COR-L47 (cell line): Measurements from ENCODE around the gene CDH23.

Source experiments
- DNase-seq: peaks from one replicate; lab custom pipeline; 2025; lab: John Stamatoyannopoulos, UW

The CDH23 gene

GRCh38 chr10:71467161-71467560 lies 70.4 kb downstream of the CDH23 start:
- no peak for DNase-seq

- no peak for DNase-seq
Observed at GRCh38 chr10:71467569-71468362, 71.0 kb downstream of the CDH23 start.

- no peak for DNase-seq
Observed at GRCh38 chr10:71468363-71469094, 71.8 kb downstream of the CDH23 start.

GRCh38 chr10:71471006-71471405 lies 74.3 kb downstream of the CDH23 start:
- no peak for DNase-seq

- peak; percentile 38 for DNase-seq
Observed at GRCh38 chr10:71471957-71472365, 75.2 kb downstream of the CDH23 start.

GRCh38 chr10:71472466-71472865 lies 75.7 kb downstream of the CDH23 start:
- no peak for DNase-seq

GRCh38 chr10:71472912-71473311 lies 76.2 kb downstream of the CDH23 start:
- DNase-seq: no peak

GRCh38 chr10:71473671-71474599 lies 77.2 kb downstream of the CDH23 start:
- DNase-seq: no peak

GRCh38 chr10:71474702-71475242 lies 78.1 kb downstream of the CDH23 start:
- DNase-seq: no peak

GRCh38 chr10:71475243-71475871 lies 78.6 kb downstream of the CDH23 start:
- no peak for DNase-seq

GRCh38 chr10:71476228-71477011 lies 79.7 kb downstream of the CDH23 start:
- DNase-seq: no peak

GRCh38 chr10:71478173-71478572 lies 81.5 kb downstream of the CDH23 start:
- DNase-seq: no peak

- no peak for DNase-seq
Observed at GRCh38 chr10:71478813-71479365, 82.2 kb downstream of the CDH23 start.

GRCh38 chr10:71479831-71480230 lies 83.1 kb downstream of the CDH23 start:
- DNase-seq: no peak

GRCh38 chr10:71480662-71481061 lies 83.9 kb downstream of the CDH23 start:
- no peak for DNase-seq

GRCh38 chr10:71481746-71482410 lies 85.2 kb downstream of the CDH23 start:
- DNase-seq: no peak

- DNase-seq: no peak
Observed at GRCh38 chr10:71482620-71483019, 85.9 kb downstream of the CDH23 start.

GRCh38 chr10:71483135-71483534 lies 86.4 kb downstream of the CDH23 start:
- DNase-seq: no peak

- no peak for DNase-seq
Observed at GRCh38 chr10:71483885-71484751, 87.4 kb downstream of the CDH23 start.
